HG02885 (cell line): ENCODE data around the gene APOO.

Experiments
- ATAC-seq: cut with Tn5 transposase; IDR thresholded peaks from one replicate; pipeline ENCODE4 v1.9.1; 2021; ENCODE audit warnings: mild to moderate bottlenecking; ENCODE audit not compliant: unreplicated experiment, poor library complexity

APOO gene

GRCh38 chrX:23790155-23790497, 117.6 kb downstream of the APOO start:
- no peak for ATAC-seq

- ATAC-seq: no peak
Observed at GRCh38 chrX:23789386-23790154, 118.2 kb downstream of the APOO start.

- ATAC-seq: no peak
Observed at GRCh38 chrX:23788946-23789345, 118.8 kb downstream of the APOO start.

GRCh38 chrX:23788521-23788920, 119.2 kb downstream of the APOO start:
- ATAC-seq: no peak

GRCh38 chrX:23787745-23788118, 120.0 kb downstream of the APOO start:
- ATAC-seq: no peak

GRCh38 chrX:23786268-23786815, 121.4 kb downstream of the APOO start:
- ATAC-seq: no peak

GRCh38 chrX:23785580-23785979, 122.2 kb downstream of the APOO start:
- ATAC-seq: no peak

- ATAC-seq: no peak
Observed at GRCh38 chrX:23784470-23785331, 123.0 kb downstream of the APOO start.

GRCh38 chrX:23783589-23784469, 123.9 kb downstream of the APOO start:
- ATAC-seq: no peak
